GM18861 (cell line): Measurements from ENCODE around the gene PRKAR1A.
"Not testable (repeated sequence)": the region's sequence is repeated elsewhere in the genome, so short reads cannot be mapped to it uniquely, and the experiment has no call there.

Experiments
- ATAC-seq: cut with Tn5 transposase; IDR thresholded peaks from one replicate; pipeline ENCODE4 v1.9.1; 2021; ENCODE audit not compliant: unreplicated experiment

PRKAR1A gene

DNA sequence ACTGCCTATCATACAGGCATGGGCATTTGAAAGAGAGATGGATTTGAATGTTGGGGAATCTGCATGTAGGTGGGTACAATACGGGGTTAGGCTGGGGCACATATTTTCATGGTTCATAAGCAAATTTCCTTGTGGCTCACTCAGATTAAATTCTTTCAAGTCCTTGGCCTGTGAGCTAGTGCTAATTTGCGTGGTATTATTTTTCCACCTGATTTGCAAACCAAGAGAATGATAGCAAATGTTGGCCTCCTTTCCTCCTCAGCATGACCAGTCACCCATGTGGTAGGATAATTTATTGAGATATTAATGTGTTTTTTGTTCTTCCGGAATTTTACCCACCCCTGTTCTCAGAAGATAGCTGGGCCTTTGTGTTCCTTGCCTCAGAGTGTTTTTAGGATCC is 66.0 kb downstream of the PRKAR1A start:
- ATAC-seq, result no peak

GRCh38 chr17:68579194-68579927 is 67.1 kb downstream of the PRKAR1A start:
- no peak for ATAC-seq

DNA sequence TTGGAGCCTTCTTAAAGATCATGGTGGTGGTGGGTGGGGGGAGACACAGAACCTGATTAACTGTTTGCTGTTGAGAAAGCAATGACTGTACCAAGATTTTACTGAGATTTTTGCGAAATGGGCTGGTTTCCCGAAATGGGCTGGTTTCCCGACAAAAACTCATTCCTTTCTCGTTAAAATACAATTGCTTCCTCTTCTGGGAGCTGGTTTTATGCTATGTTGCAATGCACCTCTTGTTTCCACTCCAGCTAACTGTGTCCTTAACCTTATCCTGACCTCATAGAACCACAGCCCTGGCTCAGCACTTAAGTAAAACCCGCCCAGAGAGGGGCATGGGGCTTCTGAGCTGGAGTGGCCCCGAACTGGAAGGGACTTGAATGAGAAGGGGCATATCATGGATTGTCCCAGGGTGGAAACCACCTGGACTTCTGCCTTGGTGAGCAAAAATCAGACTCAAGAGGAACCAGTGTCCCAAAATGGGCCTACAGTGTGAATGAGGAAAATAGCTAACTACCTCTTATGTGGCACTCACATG is 68.1 kb downstream of the PRKAR1A start:
- no peak for ATAC-seq

- ATAC-seq, result no peak
Measured at GRCh38 chr17:68581863-68582645, 69.8 kb downstream of the PRKAR1A start.

- not testable (repeated sequence) for ATAC-seq
Measured at GRCh38 chr17:68582867-68583266, 70.6 kb downstream of the PRKAR1A start.

- ATAC-seq, result no peak
Measured at GRCh38 chr17:68584581-68585303, 72.5 kb downstream of the PRKAR1A start.

- no peak for ATAC-seq
Measured at GRCh38 chr17:68585643-68586042, 73.4 kb downstream of the PRKAR1A start.

- no peak for ATAC-seq
Measured at GRCh38 chr17:68587026-68587425, 74.8 kb downstream of the PRKAR1A start.

DNA sequence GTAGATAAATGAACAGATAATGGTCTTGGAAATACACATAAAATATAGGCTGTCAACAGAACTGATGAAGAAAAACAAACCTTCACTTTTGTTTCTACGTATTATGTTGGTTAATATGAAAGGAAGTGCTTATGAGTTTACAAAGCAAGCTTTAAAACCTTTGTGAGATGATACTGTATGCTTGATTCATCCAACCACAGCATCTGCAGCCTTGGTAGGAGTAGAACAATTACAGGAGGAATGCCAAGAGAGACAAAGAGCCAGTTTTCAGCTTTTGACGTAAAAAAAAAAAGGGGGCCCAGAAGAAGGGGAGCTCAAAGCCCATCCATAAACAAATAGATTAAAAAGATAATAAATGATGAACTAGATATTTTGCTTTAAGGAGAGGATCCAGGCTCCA is 75.6 kb downstream of the PRKAR1A start:
- ATAC-seq, result no peak

DNA sequence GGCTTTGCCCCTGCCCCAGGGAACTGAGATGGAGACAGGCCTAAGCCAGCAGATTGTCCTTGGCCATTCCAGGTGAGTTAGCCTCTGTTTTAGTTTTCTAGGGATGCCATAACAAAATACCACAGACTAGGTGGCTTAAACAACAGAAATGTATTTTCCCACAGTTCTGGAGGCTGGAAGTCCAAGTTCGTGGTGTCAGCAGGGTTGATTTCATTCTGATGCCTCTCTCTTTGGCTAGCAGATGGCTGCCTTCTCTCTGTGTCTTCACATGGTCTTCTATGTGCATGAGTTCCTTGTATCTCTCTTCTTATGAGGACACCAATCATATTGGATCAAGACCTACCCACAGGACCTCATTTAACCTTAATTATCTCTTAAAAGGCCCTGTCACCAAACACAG is 76.1 kb downstream of the PRKAR1A start:
- no peak for ATAC-seq

- no peak for ATAC-seq
Measured at GRCh38 chr17:68589086-68589485, 76.9 kb downstream of the PRKAR1A start.

DNA sequence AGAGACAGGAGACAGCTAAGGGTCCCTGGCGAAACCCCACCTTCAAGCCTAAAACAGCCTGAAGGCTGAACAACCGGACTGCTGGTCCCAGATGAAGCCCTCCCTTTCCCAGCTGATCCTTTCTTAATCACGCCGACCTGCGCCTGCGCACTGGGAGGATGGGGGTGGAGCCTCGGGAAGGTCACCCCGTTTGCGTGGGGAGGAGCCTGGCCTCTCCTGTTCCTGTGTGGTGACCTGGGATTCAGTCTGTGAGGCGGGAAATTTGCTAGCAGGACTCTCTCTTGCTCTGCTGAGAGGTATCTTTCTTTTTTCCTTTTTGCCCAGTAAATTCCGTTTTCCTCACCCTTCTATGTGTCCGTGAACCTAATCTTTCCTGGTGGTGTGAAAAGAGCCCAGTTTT is 79.4 kb downstream of the PRKAR1A start:
- ATAC-seq, result no peak

GRCh38 chr17:68592009-68592408 is 79.8 kb downstream of the PRKAR1A start:
- ATAC-seq, result no peak

DNA sequence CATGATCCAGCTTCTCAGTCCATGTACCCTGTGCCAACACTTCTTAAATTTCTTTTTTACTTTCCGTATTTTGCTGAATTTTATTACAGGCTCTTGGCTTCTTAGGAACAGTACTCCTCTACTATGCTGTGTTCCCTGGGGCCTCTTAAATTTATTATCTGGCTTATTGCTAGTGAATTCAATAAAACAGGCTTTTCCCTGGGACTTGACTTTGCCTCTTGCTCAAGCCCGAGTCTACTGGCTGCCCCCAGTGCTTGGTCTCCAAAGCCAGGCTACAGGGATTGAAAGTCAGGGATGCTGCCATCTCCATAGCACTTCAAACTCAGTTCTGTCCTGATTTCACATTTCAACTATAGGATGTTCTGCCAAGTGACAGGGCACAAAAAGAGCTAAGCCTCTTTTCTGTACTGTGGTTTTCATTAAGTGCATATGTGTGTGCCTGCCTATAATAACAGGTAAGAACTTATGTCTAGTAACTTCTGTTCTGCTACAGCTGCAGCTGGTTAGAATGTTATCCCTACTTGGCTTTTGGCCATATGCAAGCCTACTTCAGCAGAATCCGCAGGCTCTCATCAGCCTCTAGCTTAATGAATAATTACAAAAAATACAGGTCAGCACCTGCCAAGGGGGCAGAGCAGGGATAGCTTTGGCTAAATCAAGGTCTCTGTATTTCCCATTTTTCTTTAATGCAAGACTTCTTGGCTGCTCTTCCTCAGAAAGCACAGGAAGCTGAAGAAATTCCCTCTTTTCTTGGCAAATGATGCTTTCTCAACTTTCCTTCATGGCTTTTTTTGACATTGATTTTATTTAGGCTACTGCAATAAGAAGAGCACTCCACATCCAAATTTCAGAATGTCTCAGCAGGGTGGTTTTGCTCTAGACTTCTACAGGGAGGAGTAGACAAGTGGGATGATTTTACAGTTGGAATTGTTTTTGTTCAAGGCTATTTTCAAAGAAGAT is 80.7 kb downstream of the PRKAR1A start:
- ATAC-seq, result no peak

DNA sequence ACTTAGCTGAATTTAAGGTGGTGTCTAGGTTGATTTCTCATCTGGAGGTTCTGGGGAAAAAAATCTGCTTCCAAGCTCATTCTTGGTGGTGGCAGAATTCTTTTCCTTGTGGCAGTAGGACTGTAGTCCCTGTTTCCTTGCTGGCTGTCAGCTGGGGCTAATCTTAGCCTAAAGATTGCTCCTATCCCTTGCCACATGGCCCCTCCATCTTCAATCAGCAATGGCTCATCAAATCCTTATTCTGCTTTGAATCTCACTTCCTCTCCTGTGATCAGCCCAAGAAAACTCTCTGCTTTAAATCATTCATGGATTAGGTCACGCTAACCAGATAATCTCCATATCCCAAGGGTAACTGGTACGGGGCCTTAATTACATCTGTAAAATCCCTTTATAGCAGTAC is 82.3 kb downstream of the PRKAR1A start:
- ATAC-seq, result no peak

- ATAC-seq, result no peak
Measured at GRCh38 chr17:68595496-68595895, 83.3 kb downstream of the PRKAR1A start.

GRCh38 chr17:68595986-68596385 is 83.8 kb downstream of the PRKAR1A start:
- ATAC-seq, result no peak

DNA sequence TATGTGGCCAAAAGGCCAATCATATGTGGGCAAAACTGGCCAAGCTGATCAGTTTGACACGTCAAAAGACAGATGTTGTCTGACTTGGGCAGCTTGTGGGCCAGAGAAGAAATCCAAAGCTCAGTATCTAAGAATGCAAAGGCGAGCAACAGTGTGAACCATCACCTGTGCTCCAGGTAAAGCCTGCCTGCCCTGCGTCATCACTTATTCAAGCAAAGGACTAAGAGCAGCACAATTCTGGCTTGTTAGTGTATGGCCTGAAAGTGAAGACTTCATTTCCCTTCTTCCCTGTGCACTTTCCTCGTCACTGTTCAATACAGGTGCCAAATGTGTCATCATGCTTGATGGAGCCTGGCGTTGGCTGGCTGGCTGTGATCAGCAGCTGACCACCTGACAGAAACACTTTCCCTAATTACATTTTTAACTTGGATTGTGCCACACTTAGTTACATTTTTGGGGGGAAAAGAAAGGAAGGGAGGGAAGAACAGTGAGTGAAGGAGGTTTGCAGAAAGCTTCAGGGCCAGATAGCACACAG is 84.2 kb downstream of the PRKAR1A start:
- ATAC-seq, result no peak

DNA sequence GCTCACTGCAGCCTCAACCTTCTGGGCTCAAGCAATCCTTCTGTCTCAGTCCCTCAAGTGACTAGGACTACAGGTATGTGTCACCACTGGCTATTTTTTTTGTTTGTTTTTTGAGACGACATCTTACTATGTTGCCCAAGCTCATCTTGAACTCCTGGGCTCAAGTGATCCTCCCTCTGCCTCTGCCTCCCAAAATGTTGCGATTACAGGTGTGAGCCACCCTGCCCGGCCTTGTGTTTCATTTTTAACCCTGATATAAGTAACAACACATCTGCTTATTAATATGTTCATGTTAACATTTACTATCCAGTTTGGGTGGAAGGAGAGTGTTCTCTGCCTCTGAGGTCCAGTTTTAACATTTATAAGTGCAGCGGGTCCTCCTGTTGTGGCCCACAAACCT is 85.8 kb downstream of the PRKAR1A start:
- no peak for ATAC-seq

DNA sequence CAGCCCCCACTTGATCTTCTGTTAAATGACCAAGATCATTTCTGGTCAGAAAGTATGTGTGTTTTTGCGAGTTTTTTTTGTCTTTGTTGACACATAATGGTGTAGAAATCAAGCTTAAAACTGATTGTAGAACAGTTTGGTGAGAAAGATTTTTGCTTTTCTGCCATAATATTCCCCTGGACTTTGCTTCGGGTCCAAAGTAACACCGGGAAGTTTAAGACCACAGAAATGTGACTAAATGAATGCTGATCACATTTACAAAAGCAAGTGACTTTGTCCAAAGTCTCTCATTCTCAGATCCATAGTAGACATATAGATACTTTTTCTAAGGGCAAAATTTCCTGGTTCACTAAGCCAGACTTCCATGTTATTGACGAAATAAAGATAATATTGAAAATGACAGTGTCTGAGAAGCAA is 86.3 kb downstream of the PRKAR1A start:
- no peak for ATAC-seq
